ACHN (cell line): Measurements from ENCODE around the gene KRTAP4-5.
A peak's percentile ranks its signal among the peaks of the same experiment; 100 is the strongest.
"Not testable (repeated sequence)": the region's sequence is repeated elsewhere in the genome, so short reads cannot be mapped to it uniquely, and the experiment has no call there.

Experiments used
- DNase-seq: peaks from one replicate; pipeline ENCODE4 v3.0.0-alpha.2; 2015
- in situ Hi-C: cut with HindIII; loops from 2 replicates; pipeline ENCODE4 v1.10.0; 2017; ENCODE audit warnings: low sequenced_read_pairs, low pct_ligation_motif_present, low pct_unique_long_range_greater_than_20kb

KRTAP4-5 gene

DNA sequence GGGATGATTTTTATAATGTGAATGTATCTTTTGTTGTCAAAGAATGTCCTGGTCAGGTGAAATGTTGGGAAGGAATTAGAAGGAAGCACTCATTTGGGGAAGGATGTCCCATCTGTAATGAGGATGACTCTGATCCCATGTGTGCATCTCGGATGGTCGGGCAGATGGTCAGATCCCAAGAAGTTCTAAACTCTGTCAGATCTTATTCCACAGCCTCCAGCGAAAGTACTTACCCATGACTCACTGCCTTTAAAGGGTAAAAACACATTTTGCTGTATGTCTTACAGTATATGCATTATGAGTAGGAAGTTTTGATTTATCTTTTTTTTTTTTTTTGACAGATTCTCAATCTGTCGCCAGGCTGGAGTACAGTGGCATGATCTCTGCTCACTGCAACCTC lies 30.9 kb downstream of the KRTAP4-5 start:
- no peak for DNase-seq
- in situ Hi-C loops, result no loop called here

DNA sequence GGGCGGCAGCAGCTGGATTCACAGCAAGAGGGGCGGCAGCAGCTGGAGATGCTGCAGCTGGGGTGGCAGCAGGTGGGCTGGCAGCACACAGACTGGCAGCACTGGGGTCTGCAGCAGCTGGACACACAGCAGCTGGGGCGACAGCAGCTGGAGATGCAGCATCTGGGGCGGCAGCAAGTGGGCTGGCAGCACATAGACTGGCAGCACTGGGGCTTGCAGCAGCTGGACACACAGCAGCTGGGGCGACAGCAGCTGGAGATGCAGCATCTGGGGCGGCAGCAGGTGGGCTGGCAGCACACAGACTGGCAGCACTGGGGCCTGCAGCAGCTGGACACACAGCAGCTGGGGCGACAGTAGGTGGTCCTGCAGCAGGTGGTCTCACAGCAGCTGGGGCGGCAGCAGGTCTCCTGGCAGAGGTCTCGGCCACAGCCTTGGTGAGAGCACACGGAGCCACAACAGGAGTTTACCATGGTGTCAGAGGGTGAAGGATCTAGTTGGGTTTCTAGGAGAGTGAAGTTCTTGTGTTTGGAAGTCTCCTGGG lies 31.7 kb downstream of the KRTAP4-5 start, which contains the start of gene KRTAP4-11:
Gene KRTAP4-11 (minus strand): TSS at position 528 of the 541 bp plus-strand sequence. CDS start 58 bp downstream, at position 470.
- DNase-seq, in situ Hi-C loops: not testable (repeated sequence)

DNA sequence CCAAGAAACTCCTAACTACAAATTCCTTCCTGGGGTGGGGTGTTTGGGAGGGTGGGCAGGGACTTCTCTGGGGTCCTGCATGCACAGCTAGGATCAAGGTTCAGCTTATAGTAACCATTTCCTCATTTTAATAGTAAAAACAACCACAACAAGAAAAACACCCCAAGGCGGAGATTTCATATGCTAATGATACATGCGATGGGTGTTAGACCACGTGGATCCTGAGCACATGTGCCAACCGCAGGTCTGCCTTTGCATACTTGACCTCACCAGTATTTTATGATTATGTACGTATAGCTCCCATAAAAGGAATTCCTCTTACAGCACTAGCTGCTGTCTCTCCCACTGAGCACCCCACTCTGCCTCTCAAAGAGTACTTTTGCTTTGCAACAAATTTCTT lies 33.3 kb downstream of the KRTAP4-5 start:
- in situ Hi-C loops, result no loop called here
- DNase-seq, result no peak

DNA sequence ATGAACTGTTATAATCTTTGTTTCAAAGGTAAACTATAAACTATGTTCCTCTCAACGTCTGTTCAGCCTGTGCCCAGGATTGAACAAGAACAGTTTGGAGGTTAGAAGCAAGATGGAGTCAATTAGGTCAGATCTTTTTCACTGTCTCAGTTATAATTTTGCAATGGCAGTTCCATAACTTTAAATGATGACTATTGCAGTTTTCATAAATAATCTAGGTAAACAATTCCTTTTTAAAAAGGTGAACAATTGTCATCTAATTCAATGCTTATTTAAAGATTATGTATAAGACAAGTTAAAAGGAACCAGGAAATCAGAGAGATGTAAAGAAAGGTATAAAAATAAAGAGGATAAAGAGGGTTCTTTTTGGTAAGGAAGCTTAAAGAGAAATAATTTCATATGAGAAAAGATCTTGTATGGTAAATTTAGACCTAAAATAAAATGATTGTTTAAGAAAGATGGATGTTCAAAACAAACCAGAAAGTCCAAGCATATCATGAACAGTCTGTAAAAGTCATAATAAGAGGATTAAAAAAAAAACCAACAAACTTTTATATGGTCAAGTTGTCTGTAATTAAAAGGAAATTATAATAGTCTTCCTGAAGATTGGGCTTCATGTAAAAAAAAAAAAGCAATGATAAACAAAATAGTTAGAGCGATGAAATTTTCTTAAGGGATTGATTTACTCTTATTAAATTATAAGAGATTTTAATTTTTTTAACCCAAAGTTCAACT lies 38.3 kb downstream of the KRTAP4-5 start:
- in situ Hi-C loops, result no loop called here
- no peak for DNase-seq

DNA sequence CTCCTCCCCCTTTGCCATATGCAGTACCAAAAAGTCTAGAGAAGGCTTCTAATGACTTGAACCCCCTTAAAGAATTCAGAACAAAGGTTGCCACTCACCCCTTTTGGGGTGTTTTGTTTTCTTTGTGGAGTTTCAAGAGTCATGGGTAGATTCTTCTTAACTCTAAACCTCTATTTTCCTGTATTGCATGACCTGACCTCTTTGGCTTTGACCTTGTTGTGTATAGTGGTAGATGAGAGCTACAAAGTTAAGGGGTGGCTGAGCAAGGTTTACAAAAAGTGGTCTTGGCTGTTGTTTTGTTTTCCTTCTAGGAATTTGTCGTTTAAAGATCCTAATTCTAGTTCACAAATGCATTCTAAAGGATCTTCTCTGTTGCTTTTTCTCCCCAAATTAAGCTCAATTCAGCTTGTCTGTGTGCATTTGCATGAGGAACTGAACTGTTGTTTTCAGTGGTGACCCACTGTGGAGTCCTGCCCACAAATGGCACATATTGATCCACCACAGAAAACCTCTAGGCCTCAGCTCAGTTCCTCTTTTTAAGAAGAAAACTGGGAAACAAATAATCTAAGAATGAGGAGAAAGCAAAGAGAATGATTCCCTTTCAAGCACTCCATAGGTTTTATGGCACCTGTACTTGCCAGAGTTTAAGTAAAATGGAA lies 40.8 kb downstream of the KRTAP4-5 start:
- DNase-seq, in situ Hi-C loops: not testable (repeated sequence)

DNA sequence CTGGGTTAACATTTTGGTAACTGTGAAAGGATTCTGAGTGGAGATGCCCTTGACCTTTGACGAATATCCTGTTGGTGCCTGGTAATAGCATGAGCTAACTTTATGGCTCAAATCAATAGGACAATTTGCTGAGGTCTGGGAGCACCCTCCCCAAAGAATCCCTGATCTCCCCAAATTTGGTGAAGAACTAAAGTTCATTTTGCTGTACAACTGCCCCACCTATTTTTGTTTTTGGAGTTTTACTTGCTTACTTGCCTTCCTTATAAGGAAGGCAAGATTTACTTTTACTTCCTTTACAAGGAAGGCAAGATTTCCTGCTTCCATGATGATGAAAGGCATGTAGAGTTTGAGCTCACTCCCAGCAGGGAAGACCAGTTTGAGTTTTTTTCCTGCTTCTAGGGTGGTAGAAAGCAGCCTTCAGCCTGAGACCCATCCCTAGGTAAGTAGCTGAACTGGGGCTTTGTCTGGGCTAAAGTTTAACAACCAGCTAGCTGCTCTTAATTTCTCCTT lies 41.6 kb downstream of the KRTAP4-5 start:
- in situ Hi-C loops, result no loop called here
- no peak for DNase-seq

DNA sequence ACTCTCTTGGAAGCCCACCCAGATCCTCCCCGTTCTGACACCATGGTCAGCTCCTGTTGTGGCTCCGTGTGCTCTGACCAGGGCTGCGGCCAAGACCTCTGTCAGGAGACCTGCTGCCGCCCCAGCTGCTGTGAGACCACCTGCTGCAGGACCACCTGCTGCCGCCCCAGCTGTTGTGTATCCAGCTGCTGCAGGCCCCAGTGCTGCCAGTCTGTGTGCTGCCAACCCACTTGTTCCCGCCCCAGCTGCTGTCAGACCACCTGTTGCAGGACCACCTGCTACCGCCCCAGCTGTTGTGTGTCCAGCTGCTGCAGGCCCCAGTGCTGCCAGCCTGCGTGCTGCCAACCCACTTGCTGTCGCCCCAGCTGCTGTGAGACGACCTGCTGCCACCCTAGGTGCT lies 44.3 kb downstream of the KRTAP4-5 start, which contains the start of gene KRTAP4-9:
Gene KRTAP4-9 (plus strand): TSS at position 43 of the 400 bp plus-strand sequence. CDS start 0 bp downstream, at position 43.
- in situ Hi-C loops, DNase-seq: not testable (repeated sequence)

DNA sequence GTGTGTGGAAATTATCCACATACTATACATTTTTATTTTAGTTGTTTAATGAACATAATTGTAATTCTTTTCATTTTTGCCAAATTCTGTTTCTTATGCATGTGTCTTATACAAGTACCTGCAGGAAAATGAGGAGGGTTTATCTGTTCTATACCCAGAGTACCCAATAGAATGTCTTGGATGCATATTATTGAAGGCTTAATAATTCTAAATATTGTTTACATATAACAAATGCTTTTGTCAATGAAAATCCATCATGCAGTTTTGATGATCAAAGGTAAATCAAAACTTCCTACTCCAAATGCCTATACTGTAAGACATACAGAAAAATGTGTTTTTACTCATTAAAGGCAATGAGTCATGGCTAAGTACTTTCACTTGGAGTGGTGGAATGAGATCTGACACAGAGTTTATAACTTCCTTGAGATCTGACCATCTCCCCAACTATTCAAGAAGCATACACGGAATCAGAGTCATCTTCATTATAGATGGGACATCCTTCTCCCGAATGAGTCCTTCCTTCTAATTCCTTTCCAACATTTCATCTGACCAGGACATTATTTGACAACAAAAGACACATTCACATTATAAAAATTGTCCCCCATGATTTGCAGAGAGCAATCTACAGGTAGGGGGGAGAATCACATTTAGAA lies 45.1 kb downstream of the KRTAP4-5 start:
- DNase-seq, result peak; percentile 67
- in situ Hi-C loops, result not testable (repeated sequence)

DNA sequence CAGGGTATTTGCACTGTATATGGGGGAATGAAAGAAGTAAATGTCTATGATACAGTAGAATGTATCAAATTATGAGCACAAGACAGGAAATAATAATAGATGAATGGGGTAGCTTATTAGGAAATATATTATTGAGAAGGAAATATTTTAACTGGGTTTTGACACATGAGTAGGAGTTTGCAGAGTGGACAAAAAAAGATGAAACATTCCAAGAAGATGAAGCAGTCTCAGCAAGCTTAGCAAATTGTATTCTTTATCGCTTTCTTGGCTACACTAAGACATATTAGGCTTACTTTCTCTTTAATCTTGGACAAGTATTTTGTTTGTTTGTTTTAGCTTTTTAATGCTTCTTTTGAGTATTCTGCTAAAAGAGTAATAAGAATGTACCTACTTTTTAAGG lies 45.7 kb downstream of the KRTAP4-5 start:
- in situ Hi-C loops, result no loop called here
- DNase-seq, result no peak

DNA sequence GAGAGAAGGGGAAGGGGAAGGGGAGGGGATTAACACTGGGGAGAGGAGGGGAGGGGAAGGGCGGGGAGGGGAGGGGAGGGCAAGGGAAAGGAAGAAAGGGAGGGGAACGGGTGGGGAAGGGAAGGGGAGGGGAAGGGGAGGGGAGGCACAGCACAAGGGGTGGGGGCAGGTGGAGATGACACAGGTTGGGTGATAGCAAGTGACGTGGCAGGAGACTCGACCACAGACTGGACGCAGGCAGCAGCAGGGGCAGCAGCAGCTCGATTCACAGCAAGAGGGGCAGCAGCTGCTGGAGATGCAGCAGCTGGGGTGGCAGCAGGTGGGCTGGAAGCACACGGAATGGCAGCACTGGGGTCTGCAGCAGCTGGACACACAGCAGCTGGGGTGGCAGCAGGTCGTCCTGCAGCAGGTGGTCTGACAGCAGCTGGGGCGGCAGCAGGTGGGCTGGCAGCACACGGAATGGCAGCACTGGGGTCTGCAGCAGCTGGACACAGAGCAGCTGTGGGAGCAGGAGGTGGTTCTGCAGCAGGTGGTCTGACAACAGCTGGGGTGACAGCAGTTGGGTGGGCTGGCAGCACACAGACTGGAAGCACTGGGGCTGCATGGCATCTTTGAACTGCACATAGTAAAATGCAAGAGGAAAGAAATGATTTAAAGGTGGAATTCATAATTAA lies 47.9 kb downstream of the KRTAP4-5 start, which contains the start of gene KRTAP4-16:
Gene KRTAP4-16 (minus strand): TSS at position 624 of the 674 bp plus-strand sequence. CDS start 0 bp downstream, at position 624.
- no peak for DNase-seq
- in situ Hi-C loops, result no loop called here

DNA sequence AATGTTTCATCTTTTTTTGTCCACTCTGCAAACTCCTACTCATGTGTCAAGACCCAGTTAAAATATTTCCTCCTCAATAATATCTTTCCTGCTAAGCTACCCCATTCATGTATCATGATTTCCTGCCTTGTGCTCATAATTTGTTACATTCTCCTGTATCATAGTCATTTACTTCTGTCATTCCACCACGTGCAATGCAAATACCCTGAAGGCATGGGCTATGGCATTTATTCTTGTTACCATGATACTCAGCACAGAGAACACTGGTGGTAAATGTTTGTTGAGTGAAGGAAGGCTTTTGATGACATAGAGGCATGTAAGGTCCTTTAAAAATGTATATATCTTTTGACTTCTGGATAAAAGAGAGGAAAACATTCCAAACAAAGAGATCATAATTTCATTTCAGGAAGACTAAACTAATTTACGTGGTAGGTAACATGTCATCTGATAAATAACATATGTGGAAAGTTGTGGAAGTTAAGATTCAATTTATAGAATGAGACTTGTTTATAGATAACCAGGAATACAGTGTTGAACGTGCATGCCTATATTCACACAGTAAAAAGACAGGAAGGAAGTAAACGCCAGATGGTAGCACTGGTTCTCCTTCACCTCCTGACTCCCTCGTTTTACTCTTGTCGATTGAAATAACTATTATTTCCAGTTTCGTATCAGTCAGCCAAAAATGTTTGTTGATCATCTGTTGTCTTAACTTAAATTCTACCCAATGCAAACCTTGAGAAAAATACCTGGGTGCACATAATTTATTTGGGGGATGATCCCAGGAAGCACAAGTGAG lies 49.7 kb downstream of the KRTAP4-5 start:
- in situ Hi-C loops, result not testable (repeated sequence)
- DNase-seq, result peak; percentile 15
